Hepatocyte (in vitro differentiated cells): ENCODE data around the gene CUL5. TPM values are rescaled to one million over a fixed set of nuclear protein-coding genes. Genes with fewer than 3 reads are reported as not detected.
A peak's percentile ranks its signal among the peaks of the same experiment; 100 is the strongest.

Experiments used
- DNase-seq: peaks from one replicate; pipeline ENCODE4 v3.0.0-alpha.2; 2016; ENCODE audit warnings: low spot score
- H2AFZ ChIP-seq: fragments of 200-600 bp; sonication (generic); 2 replicates; pipeline ENCODE4 v1.6.0; 2016; ENCODE audit warnings: antibody characterized with exemption, mild to moderate bottlenecking
- H3K27ac ChIP-seq: fragments of 200-600 bp; sonication (generic); 2 replicates; pipeline ENCODE4 v1.5.1; 2016; ENCODE audit warnings: mild to moderate bottlenecking
- H3K27me3 ChIP-seq: fragments of 200-600 bp; sonication (generic); 2 replicates; pipeline ENCODE4 v1.6.1; 2016
- H3K36me3 ChIP-seq: fragments of 200-600 bp; sonication (generic); replicated peaks from 2 replicates; pipeline ENCODE4 v1.5.1; 2016; ENCODE audit warnings: low read depth; ENCODE audit not compliant: insufficient read depth
- H3K4me1 ChIP-seq: fragments of 200-600 bp; sonication (generic); 2 replicates; pipeline ENCODE4 v1.5.1; 2016; ENCODE audit warnings: mild to moderate bottlenecking, moderate library complexity; ENCODE audit not compliant: insufficient read depth
- H3K4me2 ChIP-seq: fragments of 200-600 bp; sonication (generic); 2 replicates; pipeline ENCODE4 v1.6.0; 2016
- H3K4me3 ChIP-seq: fragments of 200-600 bp; sonication (generic); 2 replicates; pipeline ENCODE4 v1.5.1; 2016; ENCODE audit warnings: mild to moderate bottlenecking
- H3K79me2 ChIP-seq: fragments of 200-600 bp; sonication (generic); 2 replicates; pipeline ENCODE4 v1.6.0; 2017; ENCODE audit warnings: mild to moderate bottlenecking
- H3K9me2 ChIP-seq: fragments of 200-600 bp; sonication (generic); replicated peaks from 2 replicates; pipeline ENCODE4 v1.6.0; 2017; ENCODE audit warnings: mild to moderate bottlenecking; ENCODE audit not compliant: insufficient read depth
- H3K9me3 ChIP-seq: fragments of 200-600 bp; sonication (generic); 2 replicates; pipeline ENCODE4 v1.5.1; 2016; ENCODE audit warnings: low read depth, mild to moderate bottlenecking
- H4K20me1 ChIP-seq: fragments of 200-600 bp; sonication (generic); 2 replicates; pipeline ENCODE4 v1.6.0; 2016; ENCODE audit warnings: mild to moderate bottlenecking; ENCODE audit not compliant: insufficient read depth, poor library complexity, severe bottlenecking
- EZH2 ChIP-seq: fragments of 200-600 bp; sonication (generic); IDR thresholded peaks from 2 replicates; pipeline ENCODE4 v1.6.1; 2016; ENCODE audit warnings: antibody characterized with exemption, mild to moderate bottlenecking, borderline replicate concordance
- EZH2phosphoT487 ChIP-seq: fragments of 200-600 bp; sonication (generic); IDR thresholded peaks from one replicate; pipeline ENCODE4 v1.6.1; 2018; ENCODE audit warnings: antibody characterized with exemption, mild to moderate bottlenecking, low read depth, moderate library complexity; ENCODE audit not compliant: unreplicated experiment, severe bottlenecking
- WGBS: methylation state at CpG from one replicate; pipeline ENCODE4 v1.1.6; 2016; ENCODE audit warnings: low lambda C conversion rate; ENCODE audit errors: missing lambda C conversion rate; 5-methylcytosine and 5-hydroxymethylcytosine counted together
- polyA plus RNA-seq: library from polyadenylated mRNA; unstranded; fragments of >200 nt; fragmentation: Nextera tagmentation; extraction: Ambion mirVana; gene quantifications from 2 replicates; pipeline ENCODE4 v1.2.1, GENCODE V29; 2016
- total RNA-seq: library from RNA; depleted of rRNA; stranded (reverse); fragments of >200 nt; gene quantifications from 2 replicates; pipeline ENCODE4 v1.2.3, GENCODE V29; 2014
- TF ChIP-seq, protein P1 (sequence below): fragments of 200-600 bp; sonication (generic); IDR thresholded peaks from 2 replicates; pipeline ENCODE4 v1.5.1; 2016; ENCODE audit warnings: antibody characterized with exemption, mild to moderate bottlenecking; ENCODE audit not compliant: poor library complexity

The CUL5 gene
- total and polyA plus RNA-seq, 2 experiments from 2014 or later = 23.2 to 27.6 TPM

GRCh38 chr11:107988397-107989158, 20.1 kb upstream of the CUL5 start:
- Histone ChIP-seq H3K9me3 (no peaks in the 10 kb centered on the region), H3K27me3 (no peaks in the 10 kb centered on the region), H3K36me3 (no peaks in the 10 kb centered on the region), H3K4me1 (no peaks in the 10 kb centered on the region), H3K4me3 (no peak overlapping the region), H4K20me1 (no peaks in the 10 kb centered on the region), H3K9me2 (no peaks in the 10 kb centered on the region), H2AFZ (no peak overlapping the region), H3K27ac (no peak overlapping the region), H3K4me2 (no peak overlapping the region), H3K79me2 (no peaks in the 10 kb centered on the region)
- DNase-seq = no peak
- TF ChIP-seq EZH2 (no peak), EZH2phosphoT487 (no peak)
- TF ChIP-seq, protein P1, sequence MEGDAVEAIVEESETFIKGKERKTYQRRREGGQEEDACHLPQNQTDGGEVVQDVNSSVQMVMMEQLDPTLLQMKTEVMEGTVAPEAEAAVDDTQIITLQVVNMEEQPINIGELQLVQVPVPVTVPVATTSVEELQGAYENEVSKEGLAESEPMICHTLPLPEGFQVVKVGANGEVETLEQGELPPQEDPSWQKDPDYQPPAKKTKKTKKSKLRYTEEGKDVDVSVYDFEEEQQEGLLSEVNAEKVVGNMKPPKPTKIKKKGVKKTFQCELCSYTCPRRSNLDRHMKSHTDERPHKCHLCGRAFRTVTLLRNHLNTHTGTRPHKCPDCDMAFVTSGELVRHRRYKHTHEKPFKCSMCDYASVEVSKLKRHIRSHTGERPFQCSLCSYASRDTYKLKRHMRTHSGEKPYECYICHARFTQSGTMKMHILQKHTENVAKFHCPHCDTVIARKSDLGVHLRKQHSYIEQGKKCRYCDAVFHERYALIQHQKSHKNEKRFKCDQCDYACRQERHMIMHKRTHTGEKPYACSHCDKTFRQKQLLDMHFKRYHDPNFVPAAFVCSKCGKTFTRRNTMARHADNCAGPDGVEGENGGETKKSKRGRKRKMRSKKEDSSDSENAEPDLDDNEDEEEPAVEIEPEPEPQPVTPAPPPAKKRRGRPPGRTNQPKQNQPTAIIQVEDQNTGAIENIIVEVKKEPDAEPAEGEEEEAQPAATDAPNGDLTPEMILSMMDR = no peak
- 91% methylated on average over 5 of the region's 5 CpGs for WGBS

- H3K36me3 ChIP-seq = no peaks in the 10 kb centered on the region
- no peaks in the 10 kb centered on the region for H3K4me1 ChIP-seq
- no peaks in the 10 kb centered on the region for H3K9me3 ChIP-seq
- no peak overlapping the region for H3K4me3 ChIP-seq
- H4K20me1 ChIP-seq = no peaks in the 10 kb centered on the region
- no peak for DNase-seq
- no peak overlapping the region for H2AFZ ChIP-seq
- no peak overlapping the region for H3K27ac ChIP-seq
- no peak overlapping the region for H3K4me2 ChIP-seq
- no peaks in the 10 kb centered on the region for H3K27me3 ChIP-seq
- H3K9me2 ChIP-seq = no peaks in the 10 kb centered on the region
- TF ChIP-seq EZH2phosphoT487 = no peak
- no peak for TF ChIP-seq EZH2
- TF ChIP-seq, protein P1 = no peak
- H3K79me2 ChIP-seq = no peaks in the 10 kb centered on the region
- 69% methylated on average over 5 of the region's 5 CpGs for WGBS
Observed at GRCh38 chr11:107991868-107992414, 16.8 kb upstream of the CUL5 start.

DNA sequence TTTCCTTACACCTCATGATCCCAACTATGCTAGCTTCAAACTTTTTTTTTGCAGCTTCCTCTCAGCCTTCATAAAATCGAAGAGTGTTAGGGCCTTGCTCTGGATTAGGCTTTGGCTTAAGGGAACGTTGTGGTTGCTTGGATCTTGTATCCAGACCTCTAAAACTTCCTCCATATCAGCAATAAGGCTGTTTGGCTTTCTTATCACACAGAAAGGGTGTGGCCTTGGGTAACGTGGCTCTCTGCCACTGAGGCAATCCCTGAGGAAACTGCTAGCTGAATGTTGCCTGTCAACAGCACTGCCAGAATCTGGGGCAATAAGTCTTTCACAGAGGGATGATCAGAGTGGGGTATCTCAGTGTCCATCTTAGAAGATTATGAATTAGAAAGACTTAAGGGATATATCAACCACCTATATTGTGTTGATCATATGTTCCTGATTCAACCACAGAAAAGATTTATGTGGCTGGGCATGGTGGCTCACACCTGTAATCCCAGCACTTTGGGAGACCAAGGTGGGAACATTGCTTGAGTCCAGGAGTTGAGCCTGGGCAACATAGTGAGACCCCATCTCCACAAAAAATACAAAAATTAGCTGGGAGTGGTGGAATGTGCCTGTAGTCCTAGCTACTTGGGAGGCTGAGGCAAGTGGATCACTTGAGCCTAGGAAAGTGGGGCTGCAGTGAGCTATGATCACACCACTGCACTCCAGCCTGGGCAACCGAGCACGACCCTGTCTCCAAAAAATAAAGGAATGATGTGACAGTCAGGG, 12.5 kb upstream of the CUL5 start:
- no peaks in the 10 kb centered on the region for H3K27me3 ChIP-seq
- H3K4me2 ChIP-seq = no peak overlapping the region
- no peaks in the 10 kb centered on the region for H3K9me3 ChIP-seq
- H4K20me1 ChIP-seq = no peaks in the 10 kb centered on the region
- no peaks in the 10 kb centered on the region for H3K36me3 ChIP-seq
- peak; percentile 11 for DNase-seq
- H3K79me2 ChIP-seq = no peaks in the 10 kb centered on the region
- H3K27ac ChIP-seq = no peak overlapping the region
- no peaks in the 10 kb centered on the region for H3K4me1 ChIP-seq
- TF ChIP-seq, protein P1 = no peak
- no peak for TF ChIP-seq EZH2
- TF ChIP-seq EZH2phosphoT487 = no peak
- H3K4me3 ChIP-seq = no peak overlapping the region
- H2AFZ ChIP-seq = no peak overlapping the region
- WGBS = 38% methylated on average over 5 of the region's 5 CpGs
- no peaks in the 10 kb centered on the region for H3K9me2 ChIP-seq
